ENCODE results near the gene TCEA2. TPM values are rescaled to one million over a fixed set of nuclear protein-coding genes. Genes with fewer than 3 reads are reported as not detected.
"Not testable (repeated sequence)": the region's sequence is repeated elsewhere in the genome, so short reads cannot be mapped to it uniquely, and the experiment has no call there.

TCEA2 gene
- total RNA-seq, 1 experiment from 2014 or later: 16.7 TPM

DNA sequence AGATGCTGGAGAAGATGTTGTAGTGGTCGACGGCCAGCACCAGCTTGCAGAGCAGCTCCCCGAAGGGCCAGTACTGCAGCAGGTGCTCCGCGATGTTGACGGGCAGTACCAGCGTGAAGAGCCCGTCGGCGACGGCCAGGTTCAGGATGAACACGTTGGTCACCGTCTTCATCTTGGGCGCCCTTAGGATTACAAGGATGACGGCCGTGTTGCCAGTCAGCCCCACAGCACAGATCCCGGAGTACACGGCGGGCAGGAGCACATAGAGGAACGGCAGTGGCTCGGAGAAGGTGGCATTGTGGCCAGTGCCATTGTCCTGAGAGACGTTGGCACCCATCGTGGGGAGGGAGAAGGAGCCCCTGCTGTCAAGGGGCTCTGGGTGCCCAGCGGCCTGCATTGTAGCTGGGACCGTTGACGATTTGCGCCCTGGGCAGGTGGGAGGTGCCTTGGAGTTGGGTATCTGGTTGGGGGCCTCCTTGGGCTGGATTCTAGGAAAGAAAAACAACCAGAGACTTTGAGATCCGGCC lies 43.5 kb downstream of the TCEA2 start:
- no peak for DNase-seq (ENCODE audit: low read depth)

DNA sequence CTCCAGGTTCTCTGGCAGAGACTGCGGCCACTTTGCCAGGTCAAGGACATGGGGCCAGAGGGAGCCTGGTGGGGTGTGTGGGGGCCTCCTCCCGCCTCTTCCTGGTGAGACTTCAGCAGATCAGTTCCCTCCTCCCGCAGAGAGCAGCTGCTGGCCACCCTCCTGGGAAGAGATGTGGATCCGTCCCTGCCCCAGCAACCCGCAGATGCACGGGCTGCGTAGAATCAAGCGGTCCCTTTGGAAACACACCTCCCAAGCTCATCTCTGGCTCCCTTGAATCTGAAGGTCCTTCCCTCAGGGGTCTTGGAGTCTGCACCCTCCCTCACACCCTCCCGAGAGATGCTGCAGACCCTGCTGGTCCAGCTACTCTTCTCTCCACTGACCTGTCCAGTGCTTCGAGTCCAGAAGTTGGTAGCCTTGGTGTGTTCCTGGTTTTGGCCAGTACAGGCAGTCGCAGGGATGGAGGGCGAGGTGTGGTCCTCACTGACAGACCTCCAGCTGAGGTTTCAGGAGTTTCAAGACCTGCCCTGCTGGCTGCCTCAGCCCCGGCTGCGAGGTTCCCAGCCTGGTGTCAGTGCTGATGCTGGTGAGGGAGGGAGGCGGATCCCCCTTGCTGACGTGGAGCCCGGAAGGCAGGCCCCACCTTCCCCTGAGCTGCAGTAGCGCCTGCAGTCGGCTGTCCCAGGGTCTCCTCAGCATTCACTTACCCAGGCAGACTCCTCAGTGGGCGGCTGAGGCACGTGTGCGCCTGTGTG lies 44.2 kb downstream of the TCEA2 start, which contains the start of gene NPBWR2:
Gene NPBWR2 (minus strand): TSS at position 585 of the 755 bp plus-strand sequence. CDS start 734 bp downstream, outside the sequence.
- no peak for DNase-seq (ENCODE audit: low read depth)

DNA sequence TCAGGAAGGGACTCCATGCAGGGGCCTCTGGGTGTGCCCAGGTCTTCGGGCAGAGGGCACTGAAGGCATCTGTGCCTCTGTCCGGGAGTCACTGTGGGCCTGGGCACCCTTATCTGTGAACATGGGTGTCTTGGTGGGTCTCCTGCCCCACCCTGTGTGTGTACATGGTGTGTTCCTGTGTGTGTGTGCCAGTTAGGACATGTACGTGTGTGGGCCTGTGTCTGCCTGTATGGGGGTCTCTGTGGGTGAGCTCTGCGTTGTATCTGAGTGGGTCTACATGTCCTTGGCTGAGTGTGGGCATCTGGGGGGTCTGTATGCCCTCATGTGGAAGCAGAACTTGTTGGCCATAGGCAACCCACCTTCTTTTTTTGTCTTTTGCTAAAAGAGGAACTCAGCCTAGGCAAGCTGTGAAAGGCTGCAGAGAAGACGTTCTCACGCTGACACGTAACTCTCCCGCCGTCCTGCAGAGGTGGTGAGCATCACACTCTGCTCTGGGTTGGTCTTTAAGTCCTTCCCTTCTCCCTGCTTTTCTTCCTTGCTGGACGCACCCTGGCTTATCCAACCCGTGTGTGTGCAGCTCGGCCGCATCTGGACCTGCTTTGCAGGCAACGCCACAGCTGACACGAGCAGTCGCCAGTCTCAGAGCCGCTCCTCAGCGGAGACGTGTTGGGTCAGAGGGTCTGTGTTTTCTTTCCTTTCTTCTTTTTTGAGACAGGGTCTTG lies 44.9 kb downstream of the TCEA2 start:
- DNase-seq (ENCODE audit: low read depth): no peak

DNA sequence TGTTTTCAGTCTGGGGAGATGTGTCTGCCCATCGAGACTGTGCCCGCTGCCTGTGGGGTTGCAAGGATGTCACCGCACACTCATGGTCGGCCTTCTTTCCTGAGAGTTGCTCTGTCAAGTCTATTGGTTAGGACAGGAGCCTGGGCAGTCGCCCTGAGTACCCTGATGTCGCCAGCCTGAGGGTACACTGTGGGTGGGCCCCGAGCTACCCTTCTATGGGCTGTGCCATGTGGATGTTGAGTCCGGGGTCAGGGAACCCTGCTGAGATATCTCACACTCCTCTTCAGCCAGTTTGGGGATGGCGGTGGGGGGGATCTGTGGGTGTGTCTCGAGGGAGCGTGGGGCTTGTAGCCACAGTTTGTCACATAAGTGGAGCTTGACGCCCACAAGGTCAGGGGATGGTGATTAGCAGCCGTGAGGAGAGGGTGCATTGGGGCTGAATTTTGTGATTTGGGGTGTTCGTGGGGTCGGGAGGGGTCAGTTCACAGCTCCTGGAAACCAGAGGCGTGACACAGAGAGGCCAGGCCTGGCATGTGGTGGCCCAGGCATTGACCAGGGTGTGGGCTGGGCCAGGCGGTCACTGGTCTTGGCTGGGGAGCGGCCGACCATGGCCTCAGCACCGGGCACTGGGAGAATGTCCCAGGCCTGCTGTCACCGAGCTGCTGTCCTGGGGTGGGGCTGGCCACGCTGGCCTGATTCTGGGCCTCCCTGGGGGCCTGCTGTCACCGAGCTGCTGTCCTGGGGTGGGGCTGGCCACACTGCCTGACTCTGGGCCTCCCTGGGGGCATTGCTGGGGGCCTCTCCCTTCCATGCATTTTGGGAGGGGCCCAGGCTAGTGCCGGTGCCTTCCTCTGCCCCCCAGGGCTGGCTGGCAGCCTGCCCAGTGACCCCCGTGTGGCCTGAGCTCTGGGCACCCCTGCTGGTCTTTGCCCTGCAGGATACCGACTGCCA lies 46.0 kb downstream of the TCEA2 start:
- no peak for DNase-seq (ENCODE audit: low read depth)

DNA sequence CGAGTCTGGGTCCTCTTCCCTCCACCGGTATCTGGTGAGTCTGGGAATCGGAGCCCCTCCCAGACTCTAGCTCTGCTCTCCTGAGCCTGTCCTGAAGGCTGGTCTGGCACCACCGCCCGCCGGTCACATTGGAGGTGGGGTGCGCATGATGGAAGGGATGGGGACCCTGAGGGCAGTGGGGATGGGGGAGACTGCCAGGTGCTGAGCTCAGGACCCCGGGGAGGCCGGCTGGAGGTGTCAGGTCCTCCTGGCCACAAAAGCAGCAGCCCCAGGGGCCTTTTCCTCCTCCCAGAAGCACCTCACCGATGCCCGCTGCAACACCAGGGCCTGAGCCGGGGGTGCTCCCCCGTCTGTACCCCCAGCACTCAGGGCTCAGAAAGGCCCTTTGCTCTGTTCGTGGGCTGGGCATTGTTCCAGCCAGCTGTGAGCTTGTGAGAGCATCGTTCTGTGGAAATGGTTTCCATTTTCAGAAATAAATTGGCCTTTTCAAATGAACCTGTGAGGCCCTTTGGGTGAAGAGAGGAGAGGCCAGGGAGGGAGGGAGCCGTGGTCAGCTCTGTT lies 46.9 kb downstream of the TCEA2 start:
- DNase-seq (ENCODE audit: low read depth): no peak

DNA sequence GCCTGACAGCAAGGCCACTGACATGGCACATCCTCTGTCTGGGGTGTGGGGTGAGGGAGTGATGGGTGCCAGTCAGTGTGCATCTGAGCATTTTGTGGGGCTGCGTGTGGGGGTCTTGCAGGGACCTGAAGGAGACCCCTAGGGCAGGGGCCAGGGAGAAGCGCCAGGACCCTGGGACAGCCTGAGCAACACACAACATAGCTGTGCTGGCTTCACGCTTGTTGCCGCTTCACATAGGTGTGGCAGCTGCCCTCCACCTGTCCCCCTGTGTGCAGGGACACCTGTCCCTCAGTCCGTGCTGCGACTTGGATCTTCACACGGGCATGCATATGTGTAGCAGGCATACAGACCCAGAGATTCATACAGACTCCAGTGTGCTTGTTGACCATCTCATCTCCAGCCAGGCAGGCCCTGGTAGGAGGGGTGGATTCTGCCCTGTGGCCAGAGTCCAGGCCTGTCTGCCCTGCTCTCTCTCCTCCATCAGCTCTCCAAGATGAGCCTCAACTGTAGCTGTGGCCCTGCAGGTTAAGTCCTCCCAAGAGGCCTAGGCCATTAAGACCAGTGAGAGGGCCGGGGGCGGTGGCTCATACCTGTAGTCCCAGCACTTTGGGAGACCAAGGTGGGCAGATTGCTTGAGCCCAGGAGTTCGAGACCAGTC lies 47.5 kb downstream of the TCEA2 start:
- DNase-seq (ENCODE audit: low read depth): no peak

DNA sequence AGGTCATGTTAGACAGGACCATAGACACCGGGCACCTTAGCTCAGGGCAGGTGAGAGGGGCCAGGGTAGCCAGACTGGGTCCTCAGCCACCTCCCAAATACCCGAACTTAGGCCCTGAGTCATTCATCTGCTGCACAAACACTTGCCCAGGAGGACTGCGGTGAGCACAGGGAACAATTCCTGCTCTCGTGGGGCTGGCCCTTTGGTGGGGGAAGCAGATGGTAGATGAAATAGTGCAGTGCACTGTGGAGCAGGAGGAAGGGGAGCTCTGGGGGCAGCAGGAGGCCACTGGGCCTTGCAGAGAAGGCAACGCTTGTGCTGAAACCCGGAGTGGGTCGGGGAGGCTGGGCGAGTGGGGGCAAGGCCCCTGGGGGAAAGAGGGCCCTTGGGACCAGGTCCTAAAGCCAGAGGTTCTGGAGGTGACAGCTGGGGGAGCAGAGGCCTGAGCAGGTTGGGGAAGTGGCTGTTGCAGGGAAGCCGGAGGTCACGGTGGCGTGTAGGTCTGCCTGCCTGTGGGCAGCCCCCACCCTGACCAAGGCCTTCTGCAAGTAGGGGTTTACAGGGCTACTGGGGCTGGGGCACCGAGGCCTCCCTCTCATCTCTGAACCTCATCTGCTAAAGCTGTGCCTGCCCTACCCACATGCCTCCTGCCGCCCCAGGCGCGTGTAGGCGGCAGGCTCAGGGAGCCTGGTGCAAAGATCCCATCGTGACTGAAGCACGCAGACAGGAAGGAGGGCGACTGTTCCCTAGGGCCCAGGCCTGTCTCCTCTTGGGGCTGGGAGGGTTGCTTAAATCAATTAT lies 49.0 kb downstream of the TCEA2 start:
- no peak for DNase-seq (ENCODE audit: low read depth)

DNA sequence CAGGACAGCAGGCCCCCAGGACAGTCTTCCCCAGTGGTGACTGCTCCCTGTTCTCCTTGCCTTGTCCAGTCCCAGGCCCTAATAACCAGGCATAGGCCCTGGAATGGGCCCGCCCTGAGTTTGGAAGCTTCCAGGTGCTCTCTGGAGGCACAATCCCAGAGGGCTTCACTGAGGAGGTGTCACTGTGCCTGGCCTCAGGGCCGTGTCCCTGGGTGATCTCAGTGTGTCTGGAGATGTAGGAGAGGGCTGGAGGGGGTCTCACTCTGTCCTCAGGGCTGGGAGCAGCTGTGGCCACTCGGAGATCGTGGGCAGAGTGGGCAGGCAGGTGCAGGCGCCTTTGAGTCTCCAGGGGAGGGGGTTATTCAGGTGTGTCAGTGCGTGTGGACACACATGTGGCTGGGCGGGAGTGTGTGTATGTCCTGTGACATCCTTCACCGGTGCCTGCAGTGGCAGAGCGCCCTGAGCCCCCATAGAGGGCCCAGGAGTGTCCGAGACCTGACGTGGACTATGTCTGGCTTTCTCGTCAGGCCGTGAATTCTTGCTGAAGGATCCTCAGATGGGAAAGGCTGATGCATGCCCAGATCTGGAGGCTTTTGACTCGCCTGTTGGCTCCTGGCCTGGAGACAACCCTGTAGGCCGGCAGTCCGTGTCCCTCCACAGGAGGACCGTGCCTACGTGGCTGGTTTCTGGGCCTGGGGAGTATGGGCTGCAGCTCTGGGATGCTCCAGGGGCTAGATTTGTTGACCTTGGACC lies 49.9 kb downstream of the TCEA2 start:
- no peak for DNase-seq (ENCODE audit: low read depth)

DNA sequence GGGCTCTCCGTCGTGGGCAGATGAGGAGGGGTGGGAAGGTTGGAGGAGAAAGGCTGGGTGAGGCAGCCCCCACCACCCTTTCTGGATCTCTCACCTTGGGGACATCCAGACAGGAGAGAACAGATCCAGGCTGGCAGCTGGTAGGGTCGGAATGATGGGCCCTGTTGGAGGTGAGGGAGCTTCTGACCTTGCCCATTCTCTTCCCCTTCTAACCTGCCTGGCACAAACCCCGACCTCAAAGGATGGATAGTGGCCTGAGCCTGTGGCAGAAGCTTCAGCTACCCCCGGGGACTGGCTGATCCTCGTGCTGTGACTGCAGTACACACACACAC lies 50.4 kb downstream of the TCEA2 start:
- DNase-seq (ENCODE audit: low read depth): no peak

DNA sequence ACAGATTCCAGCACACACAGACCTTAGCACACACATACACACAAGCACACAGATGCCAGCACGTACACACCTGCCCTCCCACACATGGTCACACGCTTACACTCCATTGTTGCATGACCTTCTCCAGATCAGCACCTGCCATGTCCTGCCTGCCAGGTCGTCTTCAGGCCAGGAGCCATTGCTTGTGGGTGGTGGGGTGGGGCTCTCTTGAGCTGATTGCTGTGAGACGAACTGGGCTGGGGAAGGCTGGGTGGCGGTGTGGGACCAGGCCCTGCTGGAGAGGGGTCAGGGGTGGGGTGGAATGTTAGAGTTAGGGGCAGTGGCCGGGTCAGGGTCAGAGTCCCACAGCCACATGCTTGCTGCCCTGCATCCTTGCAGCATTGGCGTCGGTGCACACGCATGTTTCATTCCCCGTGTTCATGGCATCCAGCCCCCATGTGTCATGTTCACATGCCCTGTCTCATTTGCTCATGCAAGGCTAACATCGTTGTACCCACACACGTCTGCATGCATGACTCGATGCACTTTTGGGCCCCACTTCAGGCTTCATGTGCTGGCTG lies 50.9 kb downstream of the TCEA2 start:
- DNase-seq (ENCODE audit: low read depth): no peak

DNA sequence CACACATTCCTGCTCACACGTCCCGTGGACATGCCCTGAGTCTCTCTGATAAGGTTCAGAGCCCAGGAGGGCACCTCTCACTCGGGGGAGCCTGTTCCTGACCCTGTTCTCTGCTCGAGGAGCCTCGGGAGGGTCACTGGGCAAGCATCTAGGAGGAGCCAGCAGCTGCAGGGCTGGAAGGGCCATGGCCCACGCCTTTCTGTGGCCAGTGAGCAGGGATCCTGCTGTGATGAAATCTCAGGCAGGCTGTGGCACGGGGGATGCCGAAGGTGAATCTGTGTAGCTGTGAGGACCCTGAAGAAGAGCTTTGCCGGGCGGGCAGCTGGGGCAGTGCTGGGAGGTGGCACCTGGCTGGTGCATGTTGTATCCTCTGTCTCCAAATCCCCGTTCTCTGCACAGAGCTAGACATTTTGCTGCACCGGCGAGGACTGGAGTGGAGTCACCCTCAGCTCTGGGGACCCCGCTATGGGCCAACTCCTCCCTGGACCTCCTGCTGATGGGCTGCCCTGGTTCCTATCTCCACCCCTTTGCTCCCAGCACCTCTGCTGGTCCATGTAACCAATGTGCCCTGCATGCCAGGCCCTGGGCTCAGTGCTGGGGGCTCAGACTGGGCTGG lies 51.5 kb downstream of the TCEA2 start:
- no peak for DNase-seq (ENCODE audit: low read depth)

DNA sequence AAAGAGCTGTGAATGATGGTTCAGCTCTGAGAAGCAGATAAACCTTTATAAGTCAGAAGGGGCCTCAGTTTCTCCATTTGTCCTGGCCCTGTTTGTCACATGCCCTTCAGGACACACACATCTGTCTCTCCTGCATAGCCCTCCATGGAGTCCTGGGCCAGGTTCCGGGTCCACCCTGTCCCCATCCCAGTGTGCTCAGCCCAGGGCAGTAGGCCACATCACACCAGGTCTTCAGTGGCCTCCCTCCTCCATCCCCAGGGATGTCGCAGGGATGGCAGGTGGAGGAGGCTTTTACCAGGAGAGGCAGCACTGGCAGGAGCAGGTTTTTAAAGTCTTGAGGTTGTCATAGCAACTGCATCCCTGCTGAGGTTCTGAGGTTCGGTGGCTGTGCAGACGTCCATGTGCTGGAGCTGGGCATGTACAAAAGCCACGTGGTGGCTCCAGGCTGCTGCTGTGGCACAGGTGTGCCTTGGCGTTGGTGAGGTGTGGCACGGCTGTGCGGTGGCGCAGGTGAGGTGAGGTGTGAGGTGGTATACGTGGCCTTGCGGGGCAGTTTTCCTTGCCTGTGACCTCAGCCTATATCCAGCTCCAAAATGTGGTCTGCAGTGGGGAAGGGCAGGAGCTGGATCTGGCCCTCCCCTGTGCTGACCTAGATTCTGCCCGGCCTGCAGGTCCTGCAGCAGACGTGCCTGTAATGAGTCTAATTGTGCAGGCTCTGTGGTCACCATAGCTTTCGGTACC lies 52.3 kb downstream of the TCEA2 start:
- DNase-seq (ENCODE audit: low read depth): no peak

DNA sequence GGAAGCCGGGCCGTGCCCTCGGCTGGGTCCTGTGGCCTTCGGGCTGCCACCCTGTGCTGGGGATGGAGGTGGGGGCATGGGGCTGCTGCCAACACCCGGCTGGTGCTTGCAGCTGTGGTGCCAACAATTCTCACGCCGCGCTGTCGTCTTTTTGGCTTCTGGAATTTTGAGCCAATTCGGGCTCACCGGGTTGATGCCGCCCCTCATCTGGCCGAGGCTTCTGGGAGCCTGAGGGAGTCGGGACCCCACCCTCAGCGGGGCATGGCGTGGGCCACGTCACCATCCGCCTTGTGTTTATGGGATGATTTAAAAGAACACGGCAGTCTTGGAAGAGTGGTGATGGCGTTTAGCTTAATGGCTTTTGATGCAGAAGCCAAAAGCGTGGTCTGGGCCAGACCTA lies 53.0 kb downstream of the TCEA2 start:
- DNase-seq (ENCODE audit: low read depth): no peak

DNA sequence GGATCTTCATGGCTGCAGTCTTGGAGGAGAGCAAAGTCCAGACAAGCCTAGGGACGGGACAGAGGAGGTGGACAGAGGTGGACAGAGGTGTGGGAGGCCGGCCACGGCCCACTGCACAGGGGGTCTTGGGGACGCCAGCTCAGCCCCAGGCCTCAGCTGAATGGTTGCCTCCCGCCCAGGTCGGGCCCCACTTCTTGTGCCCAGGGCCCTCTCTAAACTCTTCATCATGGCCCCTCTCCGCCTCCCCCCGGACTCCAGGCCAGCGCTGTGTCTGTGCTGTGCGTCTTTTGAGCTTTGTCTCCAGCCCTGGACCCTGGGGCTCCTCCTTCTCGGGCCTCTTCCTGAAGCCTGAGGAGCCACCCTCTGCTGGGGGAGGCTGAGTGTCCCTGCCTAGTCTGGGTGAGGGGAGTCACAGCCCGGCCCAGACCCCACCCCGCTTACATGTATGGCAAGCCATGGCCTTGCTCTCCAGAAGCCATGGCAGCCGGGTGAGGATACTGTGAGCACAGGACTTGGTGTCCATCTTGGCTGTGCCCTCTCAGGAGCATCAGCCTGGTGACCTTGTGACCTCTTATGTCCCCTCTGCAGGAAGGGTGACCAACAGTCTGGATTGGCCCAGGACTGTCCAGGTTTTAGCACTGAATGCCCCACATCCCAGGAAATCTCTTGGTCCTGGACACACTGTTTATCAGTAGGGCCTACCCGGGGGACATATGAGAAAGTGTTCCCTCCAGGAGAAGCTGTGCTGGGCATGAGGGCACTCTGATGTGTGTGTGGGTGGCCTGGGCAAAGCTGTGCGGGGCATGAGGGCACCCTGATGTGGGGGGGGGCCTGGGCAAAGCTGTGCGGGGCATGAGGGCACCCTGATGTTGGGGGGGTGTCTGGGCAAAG lies 53.8 kb downstream of the TCEA2 start:
- DNase-seq (ENCODE audit: low read depth): no peak

DNA sequence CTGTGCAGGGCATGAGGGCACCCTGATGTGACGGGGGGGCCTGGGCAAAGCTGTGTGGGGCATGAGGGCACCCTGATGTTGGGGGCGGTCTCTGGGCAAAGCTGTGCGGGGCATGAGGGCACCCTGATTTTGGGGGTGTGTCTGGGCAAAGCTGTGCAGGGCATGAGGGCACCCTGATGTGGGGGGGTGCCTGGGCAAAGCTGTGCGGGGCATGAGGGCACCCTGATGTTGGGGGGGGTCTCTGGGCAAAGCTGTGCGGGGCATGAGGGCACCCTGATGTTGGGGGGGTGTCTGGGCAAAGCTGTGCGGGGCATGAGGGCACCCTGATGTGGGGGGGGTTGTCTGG lies 54.4 kb downstream of the TCEA2 start:
- DNase-seq (ENCODE audit: low read depth): not testable (repeated sequence)

DNA sequence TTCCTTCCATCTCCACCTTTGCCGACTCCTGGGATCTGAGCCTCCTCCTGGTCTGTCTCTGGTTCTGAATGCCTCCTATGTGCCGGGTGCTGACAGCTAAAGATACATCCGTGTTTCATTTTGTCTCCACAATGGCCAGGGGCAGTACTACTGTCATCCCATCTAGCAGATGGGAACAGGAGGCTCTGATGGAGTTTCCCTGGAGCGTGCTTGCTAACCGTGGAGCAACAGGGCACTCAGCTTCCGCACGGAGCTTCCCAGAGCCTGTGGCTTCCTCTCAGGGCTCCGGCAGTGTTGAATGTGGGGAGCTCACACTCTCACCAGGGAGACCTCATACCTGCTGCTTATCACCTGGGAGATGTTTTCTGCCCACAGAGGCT lies 56.3 kb downstream of the TCEA2 start:
- DNase-seq (ENCODE audit: low read depth): no peak

All from HT1080 (cell line).